Measurements from ENCODE around the gene TTLL11.

- TF ChIP-seq POLR2AphosphoS5 (IDR thresholded peaks at IDR 0.05) = no peak
- no peak for TF ChIP-seq POLR2A (IDR thresholded peaks at IDR 0.05)
- no peak for TF ChIP-seq CTCF (IDR thresholded peaks at IDR 0.05)
These were observed 130.7 kb downstream of the TTLL11 start for GRCh38 chr9:121962421-121962820.

Data from prostate gland (tissue), 2 donors.